Left renal pelvis (tissue), 4 donors: Measurements from ENCODE around the gene SKAP1. TPM values are rescaled to one million over a fixed set of nuclear protein-coding genes. Genes with fewer than 3 reads are reported as not detected.

Experiments used
- DNase-seq, 4 donors: peaks; one replicate each; pipeline ENCODE4 v3.0.0-alpha.2; 2013; ENCODE audit warnings: low read depth in 4 of 4, low spot score in 3 of 4
- polyA plus RNA-seq, 4 donors: library from polyadenylated mRNA; unstranded; fragments of 120-200 nt; gene quantifications; one replicate each; pipeline ENCODE4 v1.2.1, GENCODE V29; 2013; ENCODE audit not compliant: insufficient read length in 4 of 4

Gene SKAP1
- polyA plus RNA-seq: 10 to 100 TPM in 3 of 4 donors, 1 to 10 TPM in 1; 1.6 to 12.7 (median 11.3) TPM

DNA sequence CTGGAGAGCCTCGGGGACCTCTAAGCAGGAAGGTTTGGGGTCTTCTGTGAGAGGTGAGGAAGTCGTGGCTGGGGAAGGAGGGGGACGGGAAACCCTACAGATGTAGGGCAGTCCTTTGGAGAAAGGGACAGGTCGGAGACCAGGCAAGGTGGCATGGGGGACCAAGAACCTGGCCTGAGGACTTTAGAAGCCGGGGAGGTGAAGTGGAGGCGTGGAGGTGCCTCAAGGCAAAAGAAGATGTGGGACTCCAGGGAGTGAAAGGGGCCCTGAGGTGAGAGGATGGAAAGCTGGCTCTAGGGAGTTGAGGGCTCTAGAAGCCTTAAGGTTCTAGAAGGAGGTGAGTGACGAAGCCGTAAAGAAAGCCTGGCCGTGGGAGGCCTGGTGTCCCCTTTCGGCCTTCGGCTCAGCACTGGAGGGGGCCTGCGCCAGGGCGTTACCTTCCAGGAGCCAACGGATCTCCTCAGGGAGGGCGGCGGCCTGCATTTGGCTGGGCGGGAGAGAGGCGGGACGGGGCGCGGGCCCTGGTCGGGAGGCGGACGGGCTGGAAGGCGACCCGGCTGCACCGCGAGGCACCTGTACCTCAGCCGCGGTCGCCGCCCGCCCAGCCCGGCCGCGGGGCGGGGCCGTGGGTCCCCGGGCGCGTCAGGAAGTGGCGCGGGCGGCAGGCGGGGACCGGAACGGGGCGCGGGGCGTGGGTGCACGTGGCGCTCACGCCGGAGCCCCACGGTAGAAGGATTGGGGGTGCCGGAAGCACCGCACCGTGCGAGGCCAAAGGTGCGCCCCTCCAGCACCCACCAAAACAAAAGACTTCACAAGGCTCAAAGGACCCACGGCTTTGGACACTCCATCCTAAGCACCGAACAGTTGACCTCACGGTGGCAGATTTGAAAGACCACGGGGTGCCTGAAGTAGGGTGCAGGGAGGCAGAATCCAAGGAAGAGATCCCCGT lies at the start of gene SKAP1:
TSS of gene SKAP1 (minus strand) at position 577 of the 949 bp plus-strand sequence.
- DNase-seq: no peak

DNA sequence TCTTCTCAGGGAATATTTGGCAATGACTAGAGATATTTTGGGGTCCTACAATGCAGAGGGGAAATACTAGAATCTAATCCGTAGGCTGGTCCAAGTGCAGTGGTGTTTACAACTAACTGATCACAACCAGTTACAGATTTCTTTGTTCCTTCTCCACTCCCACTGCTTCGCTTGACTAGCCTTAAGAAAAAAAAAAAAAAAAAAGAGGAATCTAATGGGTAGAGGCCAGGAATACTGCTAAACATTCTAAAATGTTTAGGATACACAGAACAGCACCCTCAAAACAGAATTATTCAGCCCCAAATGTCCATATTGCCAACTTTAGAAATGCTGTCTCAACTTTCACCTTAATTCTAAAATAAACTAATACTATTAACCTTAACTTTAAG lies 49.0 kb upstream of the SKAP1 start:
- DNase-seq: no peak

DNA sequence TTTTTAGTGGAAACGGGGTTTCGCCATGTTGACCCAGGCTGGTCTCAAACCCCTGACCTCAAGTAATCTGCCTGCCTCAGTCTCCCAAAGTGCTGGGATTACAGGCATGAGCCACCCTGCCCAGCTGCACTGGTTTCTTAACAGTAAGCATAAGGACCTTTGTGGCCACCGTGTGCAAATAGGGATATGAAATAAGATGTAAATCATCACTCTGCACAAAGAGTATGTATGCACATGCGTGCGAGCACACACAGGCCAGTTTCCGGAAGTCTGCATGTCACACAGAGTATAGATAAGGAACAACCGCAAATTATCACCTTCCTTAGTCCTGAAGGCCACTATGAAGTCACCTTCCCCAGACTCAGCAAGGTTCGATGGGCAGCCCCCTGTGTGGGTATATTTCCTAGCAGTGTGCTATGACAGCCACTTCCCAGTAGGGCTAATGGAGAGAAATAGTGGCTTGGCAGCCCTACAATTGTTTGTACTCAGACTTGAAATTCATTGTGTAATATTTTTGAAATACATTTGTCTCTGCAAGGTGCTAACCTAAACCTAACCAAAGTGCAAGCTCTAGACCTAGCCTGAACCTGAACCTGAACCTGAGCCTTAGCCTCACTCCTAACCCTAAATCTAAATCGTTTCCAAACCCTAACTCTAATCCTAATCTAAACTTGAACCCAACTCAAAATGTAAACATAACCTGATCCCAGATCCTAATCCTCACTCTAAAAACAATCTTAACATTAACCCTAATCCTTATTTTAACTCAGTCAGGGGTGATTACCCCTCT lies 48.4 kb upstream of the SKAP1 start:
- DNase-seq: no peak

DNA sequence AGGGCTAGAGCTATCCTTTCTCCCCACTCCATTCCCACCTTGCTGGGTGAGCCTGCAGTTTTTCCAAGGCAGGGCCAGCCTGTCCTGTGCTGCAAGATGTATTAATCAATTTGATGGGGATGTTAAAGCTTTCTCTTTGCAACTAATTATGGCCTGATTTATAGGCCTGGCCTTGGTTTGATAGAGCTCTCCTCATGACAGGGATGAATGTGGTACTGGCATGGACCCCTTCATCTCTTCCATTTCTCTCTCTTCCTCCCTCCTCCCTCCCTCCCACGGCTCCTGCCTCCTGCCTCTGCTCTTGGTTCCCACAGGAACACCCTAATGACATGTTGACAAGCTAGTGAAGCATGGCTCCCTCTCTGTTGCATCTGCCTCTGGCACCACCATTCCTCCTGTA lies 47.2 kb upstream of the SKAP1 start:
- DNase-seq: no peak

DNA sequence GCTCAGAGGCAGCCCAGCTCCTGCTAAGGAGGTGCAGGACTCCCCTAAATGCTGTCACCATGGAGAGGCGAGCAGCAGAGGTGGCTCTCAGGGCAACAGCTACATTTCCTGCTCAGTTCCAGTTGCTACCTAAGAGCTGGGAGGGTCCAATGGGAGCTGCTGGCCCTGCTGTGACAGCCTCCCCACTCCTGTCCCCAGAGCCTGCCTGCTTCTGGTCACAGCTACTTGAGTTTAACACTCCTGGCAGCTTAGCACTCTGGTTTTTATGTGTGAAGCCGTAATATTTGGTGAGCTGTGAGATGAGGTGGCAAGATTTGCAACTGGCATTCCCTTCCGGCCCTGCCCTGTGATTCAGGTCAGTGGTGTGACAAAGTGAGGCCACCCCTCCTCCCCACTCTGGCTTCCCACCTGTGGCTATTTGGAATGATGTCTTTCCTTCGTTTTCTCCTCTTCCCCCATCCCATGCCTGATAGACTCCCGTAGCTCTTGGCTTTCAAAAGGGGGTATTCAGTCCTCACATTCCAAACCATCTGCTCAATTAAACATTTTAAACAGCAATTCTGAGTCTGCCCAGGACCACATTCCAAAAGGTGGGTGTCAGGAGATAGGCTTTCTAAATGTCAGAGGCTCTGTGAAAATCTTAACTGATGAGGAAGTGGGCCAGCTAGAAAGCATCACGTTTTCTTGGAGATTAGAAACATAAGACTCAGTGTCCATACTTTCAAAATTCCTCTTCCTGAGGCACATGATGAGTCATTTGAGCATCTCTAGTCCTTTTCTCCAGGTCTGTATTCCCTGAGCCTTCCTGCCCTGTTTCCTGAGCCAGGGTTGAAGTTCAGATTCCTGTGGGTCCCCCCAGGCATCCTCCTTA lies 42.6 kb upstream of the SKAP1 start:
- DNase-seq: peak in 1 of 4 donors; percentile 86

- no peak for DNase-seq
These were observed 41.9 kb upstream of the SKAP1 start for GRCh38 chr17:48471817-48472410.

- no peak for DNase-seq
These were observed 40.5 kb upstream of the SKAP1 start for GRCh38 chr17:48470388-48471034.

DNA sequence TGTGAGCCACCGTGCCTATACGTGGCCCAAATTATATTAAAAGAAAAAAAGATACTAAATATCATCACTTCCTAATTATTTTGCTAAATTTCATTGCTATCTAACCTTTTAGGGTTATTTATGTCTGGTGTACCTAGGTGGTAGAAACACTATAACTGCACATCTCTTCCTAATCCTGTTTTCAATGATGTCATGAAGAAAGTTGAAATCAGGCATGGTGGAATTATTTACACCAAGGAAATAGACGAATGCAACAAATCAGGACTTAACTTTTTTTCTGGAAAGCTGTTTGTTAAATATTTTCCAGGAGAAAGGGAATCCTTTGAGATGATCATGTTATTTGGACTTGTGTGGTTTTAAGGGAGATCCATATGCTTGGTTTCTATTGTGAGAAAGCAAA lies 39.2 kb upstream of the SKAP1 start:
- no peak for DNase-seq

GRCh38 chr17:48468299-48468698 lies 38.3 kb upstream of the SKAP1 start:
- DNase-seq: no peak

- no peak for DNase-seq
These were observed 35.9 kb upstream of the SKAP1 start for GRCh38 chr17:48465884-48466283.

- DNase-seq: no peak
These were observed 33.5 kb upstream of the SKAP1 start for GRCh38 chr17:48463526-48463925.

DNA sequence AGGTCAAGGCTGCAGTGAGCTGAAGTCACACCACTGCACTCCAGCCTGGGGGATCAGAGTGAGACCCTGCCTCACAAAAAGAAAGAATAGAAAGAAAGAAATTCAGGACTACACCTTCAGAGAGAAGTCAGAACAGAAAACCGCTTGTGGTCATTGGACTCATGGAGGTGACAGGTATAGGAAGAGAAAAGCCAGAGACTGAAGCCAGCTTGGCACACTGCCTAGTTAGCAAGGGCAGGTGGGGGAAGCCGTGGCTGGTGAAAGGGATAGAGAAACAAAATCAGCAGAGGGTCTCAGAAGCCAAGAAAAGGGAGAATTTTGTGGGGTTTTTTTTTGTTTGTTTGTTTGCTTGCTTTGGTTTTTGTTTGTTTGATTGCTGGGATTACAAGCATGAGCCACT lies 32.9 kb upstream of the SKAP1 start:
- DNase-seq: no peak

- no peak for DNase-seq
These were observed 30.0 kb upstream of the SKAP1 start for GRCh38 chr17:48460052-48460451.

- no peak for DNase-seq
These were observed 29.2 kb upstream of the SKAP1 start for GRCh38 chr17:48459070-48459844.

DNA sequence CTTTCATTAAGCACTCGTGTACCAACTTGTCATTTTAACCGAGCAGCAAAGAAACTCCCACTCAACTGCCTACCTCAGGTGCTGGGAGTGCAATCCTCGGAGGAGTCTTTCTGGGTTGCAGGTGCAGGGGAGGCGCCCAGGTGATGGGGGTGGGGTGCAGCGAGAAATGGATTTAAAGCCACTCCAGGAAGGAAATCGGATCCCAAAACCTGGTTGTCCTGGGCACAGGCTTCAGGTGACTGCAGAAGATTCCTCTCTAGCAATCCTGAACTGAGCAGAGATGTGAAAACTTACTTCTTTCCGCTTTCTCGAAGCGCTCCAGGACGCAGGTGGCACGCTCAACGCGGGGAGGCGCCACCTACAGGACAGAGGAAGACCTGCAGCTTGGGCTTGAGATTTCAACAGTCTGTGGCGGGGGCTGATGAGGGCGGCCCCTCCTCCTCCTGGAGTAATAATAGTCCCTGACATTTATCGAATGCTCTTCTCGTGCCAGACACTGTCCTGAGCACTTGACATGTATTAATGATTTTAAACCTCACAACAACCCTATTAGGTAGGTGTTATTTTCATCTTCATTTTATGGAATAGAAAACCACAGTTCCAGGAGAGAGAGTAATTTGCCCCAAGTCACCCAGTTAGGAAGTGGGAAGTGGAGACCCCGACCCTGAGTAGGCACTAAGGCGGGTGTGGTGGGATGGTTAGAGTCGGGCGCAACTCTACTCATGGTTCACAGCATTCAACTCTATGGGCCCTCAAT lies 27.2 kb upstream of the SKAP1 start:
- no peak for DNase-seq

GRCh38 chr17:48456589-48456988 lies 26.6 kb upstream of the SKAP1 start:
- no peak for DNase-seq

- no peak for DNase-seq
These were observed 25.8 kb upstream of the SKAP1 start for GRCh38 chr17:48455791-48456190.

- DNase-seq: no peak
These were observed 23.4 kb upstream of the SKAP1 start for GRCh38 chr17:48453447-48453846.
